Measurements from ENCODE around the gene MAPKAP1.

Gene MAPKAP1

DNA sequence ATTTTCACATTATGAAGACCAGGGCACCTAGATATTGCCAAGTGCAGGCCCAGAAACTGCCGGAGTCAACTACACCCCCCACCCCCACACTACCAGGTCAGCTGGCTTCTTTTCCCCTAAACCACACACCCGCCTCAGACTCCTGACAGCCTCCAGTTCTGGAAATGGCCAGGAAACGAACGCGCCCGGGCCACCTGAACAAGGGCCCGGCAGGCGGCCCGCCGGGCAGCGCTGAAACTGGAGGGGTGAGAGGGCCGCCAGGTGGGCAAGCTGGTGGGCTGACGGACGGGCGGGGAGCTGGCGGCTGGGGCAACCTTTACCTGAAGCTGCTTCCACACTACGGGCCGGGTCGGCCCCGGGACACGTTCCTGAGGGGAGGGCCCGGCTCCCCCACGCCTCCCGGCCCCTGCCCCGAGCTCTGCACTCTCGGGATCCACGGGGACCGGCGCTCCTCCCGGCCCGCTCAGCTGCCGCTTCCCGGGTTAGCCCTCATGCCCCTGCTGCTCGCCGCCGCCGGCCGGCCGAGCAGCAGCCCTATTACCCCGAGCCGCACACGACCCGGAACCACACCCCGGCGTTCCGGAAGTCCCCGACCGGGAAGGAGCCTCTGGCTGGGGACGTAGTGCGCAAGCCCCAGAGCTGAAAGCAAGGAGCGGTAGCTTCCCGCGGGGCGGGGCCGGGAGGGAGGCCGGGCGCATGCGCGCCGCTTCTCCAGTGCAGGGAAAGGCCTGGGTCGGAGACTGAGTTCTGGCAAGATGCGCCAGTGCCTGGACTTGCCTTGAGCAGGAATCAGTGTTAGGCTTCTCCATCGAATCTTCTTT, at the start of gene MAPKAP1:
Gene MAPKAP1, minus strand, starts transcription at position 558 of the 821 bp plus-strand sequence. CDS start 34,634 bp downstream, outside the sequence.
- TF ChIP-seq, protein P1, sequence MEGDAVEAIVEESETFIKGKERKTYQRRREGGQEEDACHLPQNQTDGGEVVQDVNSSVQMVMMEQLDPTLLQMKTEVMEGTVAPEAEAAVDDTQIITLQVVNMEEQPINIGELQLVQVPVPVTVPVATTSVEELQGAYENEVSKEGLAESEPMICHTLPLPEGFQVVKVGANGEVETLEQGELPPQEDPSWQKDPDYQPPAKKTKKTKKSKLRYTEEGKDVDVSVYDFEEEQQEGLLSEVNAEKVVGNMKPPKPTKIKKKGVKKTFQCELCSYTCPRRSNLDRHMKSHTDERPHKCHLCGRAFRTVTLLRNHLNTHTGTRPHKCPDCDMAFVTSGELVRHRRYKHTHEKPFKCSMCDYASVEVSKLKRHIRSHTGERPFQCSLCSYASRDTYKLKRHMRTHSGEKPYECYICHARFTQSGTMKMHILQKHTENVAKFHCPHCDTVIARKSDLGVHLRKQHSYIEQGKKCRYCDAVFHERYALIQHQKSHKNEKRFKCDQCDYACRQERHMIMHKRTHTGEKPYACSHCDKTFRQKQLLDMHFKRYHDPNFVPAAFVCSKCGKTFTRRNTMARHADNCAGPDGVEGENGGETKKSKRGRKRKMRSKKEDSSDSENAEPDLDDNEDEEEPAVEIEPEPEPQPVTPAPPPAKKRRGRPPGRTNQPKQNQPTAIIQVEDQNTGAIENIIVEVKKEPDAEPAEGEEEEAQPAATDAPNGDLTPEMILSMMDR (IDR thresholded peaks at IDR 0.05; ENCODE audit: insufficient read depth, low read length, missing control alignments) = no peak
- CTCF ChIA-PET = interaction anchor here (1.0 to 1.8 kb wide), 3 partner anchors 10 to 148 kb away, joined by 5 to 6 read pairs (median 5); no protein-coding TSS in a partner anchor
- DNase-seq (ENCODE audit: low read depth, low spot score) = peak; percentile 59
- H3K4me3 ChIP-seq (ENCODE audit: low read depth, low read length) = peak within 1 kb of the TSS; percentile 80
- POLR2A ChIA-PET = interaction anchor here (0.7 to 1.4 kb wide), 9 partner anchors 8 to 499 kb away, joined by 3 to 7 read pairs (median 4); no protein-coding TSS in a partner anchor

DNA sequence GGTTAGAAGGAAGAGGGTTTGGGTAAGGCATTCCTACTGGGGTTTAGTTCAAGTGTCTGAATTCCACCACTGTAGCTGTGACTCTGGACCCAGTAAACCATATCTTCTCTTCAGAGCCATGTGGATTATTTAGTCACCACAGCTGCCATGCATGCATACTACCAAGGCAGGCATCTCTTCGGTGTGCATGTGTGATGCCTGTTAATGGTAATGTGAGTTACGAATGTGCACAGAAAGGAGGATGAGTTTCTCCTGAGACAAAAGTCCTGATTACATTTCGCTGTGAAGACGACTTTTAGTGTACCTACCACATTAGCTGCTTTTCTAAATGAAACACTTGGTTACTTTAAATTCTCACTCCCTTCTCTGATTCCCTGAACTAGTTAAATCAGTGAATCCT, 49.5 kb upstream of the MAPKAP1 start:
- no peak for DNase-seq (ENCODE audit: low read depth, low spot score)
- ChIA-PET POLR2A (no interaction called here), CTCF (interaction anchor here (1.6 kb wide), 1 partner anchor 349 kb away, joined by 3 read pairs; no protein-coding TSS in a partner anchor)
- TF ChIP-seq, protein P1 (IDR thresholded peaks at IDR 0.05; ENCODE audit: insufficient read depth, low read length, missing control alignments) = no peak
- H3K4me3 ChIP-seq (ENCODE audit: low read depth, low read length) = no peak overlapping the region

DNA sequence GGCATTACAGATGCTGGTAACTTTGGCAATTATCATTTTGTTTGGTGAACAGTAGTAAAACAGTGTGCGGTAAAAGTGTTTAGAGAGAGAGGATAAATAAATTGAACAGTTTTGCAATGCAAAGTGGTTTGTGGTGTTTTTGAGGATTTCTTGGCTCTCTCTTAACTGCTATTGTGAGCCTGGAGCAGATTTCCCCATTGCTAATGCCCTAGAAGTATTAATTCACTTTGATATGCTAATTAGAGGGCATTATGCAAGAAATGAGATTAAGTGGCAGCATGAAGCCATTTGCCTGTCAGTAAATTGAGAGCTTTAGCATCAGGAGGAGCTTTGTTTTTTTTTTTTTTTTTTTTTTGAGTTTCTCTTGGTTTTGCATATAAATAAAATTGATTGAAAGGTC, 48.3 kb upstream of the MAPKAP1 start:
- CTCF ChIA-PET = no interaction called here
- no peak overlapping the region for H3K4me3 ChIP-seq (ENCODE audit: low read depth, low read length)
- POLR2A ChIA-PET = no interaction called here
- TF ChIP-seq, protein P1 (IDR thresholded peaks at IDR 0.05; ENCODE audit: insufficient read depth, low read length, missing control alignments) = no peak
- DNase-seq (ENCODE audit: low read depth, low spot score) = no peak

DNA sequence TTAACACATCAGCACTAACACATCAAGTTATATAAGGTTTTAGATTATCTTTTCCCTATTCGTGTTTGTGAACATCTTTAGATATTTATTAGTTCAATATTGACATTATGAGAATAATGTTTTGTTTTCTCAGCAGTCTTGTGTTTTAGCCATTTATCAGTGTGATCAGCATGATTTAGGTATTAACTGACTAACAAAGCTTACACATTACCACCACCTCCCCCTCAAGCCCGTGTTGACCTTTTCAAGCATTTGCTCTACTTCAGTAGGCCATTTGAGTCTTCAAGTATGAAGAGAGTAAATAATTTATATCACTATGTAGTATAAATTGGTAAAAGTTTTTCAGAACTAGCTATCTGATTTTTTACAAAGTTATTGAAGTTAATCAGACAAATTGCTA, 47.1 kb upstream of the MAPKAP1 start:
- no peak for DNase-seq (ENCODE audit: low read depth, low spot score)
- TF ChIP-seq, protein P1 (IDR thresholded peaks at IDR 0.05; ENCODE audit: insufficient read depth, low read length, missing control alignments) = no peak
- ChIA-PET POLR2A (no interaction called here), CTCF (no interaction called here)
- H3K4me3 ChIP-seq (ENCODE audit: low read depth, low read length) = no peak overlapping the region

DNA sequence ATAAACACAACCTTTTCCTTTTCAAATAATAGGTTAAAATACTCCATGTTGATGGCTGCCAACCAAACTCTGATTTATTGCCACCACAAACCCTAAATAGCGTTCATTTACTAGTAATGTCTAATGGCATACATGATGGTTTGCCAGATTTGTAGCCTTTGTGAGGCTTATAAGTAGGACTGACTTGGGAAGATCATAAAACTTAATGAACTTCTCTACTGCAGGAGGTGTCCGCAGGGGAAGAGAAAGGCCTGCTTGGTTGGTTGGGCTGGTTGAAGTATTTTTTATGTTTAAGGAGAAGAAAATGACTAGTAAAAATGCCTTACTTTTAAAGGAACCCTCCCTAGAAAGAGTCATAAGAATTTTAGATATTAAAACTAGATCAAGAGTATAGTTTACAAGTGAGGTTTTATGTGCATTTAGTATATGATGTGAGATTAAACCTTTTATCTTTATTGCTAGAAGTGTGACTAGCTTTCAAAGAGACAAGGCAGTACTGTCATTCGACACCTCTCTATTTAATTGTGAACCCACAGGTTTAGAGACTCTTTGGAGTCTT, 45.1 kb upstream of the MAPKAP1 start:
- POLR2A ChIA-PET = no interaction called here
- no peak overlapping the region for H3K4me3 ChIP-seq (ENCODE audit: low read depth, low read length)
- CTCF ChIA-PET = no interaction called here
- TF ChIP-seq, protein P1 (IDR thresholded peaks at IDR 0.05; ENCODE audit: insufficient read depth, low read length, missing control alignments) = no peak
- DNase-seq (ENCODE audit: low read depth, low spot score) = no peak

DNA sequence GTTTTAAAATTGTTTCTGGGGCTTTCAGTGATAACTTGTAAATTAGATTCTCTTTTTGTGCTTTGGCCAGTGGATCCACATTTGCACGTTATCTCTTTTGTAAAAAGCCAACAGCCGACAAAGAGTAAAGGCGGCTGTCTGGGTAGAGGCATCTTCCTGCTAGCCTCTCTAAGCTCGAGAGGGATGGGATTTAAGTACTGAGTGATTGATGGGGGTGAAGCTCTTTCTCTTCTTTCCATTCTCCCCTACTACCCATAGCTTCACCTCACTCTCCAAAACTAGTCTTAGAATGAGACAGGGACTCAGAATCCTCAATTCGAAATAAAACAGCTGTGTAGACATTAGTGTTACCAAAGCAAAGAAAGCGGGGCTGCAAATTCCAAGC, 43.6 kb upstream of the MAPKAP1 start:
- ChIA-PET POLR2A (no interaction called here), CTCF (interaction anchor here (1.1 to 1.4 kb wide), 2 partner anchors 38 to 752 kb away, joined by 3 read pairs; no protein-coding TSS in a partner anchor)
- TF ChIP-seq, protein P1 (IDR thresholded peaks at IDR 0.05; ENCODE audit: insufficient read depth, low read length, missing control alignments) = no peak
- no peak for DNase-seq (ENCODE audit: low read depth, low spot score)
- no peak overlapping the region for H3K4me3 ChIP-seq (ENCODE audit: low read depth, low read length)

Data from AG04449 (cell line).